Stimulated activated CD4-positive, alpha-beta T cell treated with anti-CD3 and anti-CD28 coated beads, Interleukin-2, amount 100 ng/mL, for 4 hours (primary cell): ENCODE data around the gene PRSS50.

ENCODE experiments used
- DNase-seq: peaks from one replicate; pipeline ENCODE4 v3.0.0-alpha.2; 2020; ENCODE audit warnings: low read depth

PRSS50 gene

DNA sequence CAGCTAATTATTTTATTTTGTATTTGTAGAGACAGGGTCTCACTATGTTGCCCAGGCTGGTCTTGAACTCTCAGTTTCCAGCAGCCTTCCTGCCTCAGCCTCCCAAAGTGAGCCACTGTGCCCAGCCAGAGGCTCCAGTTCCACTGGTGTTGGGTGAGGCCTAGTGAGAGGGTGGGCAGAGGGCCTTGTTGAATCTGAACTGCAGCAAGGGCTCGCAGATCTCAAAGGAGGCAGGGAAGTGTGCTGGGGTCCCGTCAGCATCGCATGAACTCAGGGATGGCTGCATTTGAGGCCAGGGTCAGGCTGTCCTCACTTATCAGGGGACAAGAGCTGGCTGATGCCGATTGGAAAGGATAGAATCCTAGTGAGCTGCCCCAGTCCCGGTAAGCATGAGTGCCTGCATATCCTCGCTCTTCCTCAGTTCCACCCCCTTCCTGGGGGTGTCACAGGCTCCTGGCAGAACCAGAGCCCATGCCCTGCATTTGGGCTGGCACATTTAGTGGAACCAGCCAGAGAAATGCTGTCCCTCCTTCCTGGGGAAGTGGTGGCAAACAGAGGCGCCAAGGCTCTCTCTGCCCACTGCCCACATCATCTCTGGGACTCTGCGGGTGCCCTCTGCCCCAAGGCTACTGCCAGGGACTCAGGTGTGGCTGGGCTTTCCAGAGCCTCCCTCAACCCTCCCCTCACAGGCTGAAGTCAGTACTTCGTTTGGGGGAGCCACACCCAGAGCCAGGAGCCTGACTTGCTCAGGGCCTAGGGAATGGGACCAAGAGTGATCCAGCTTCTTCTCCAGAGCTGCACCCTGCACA is 48.3 kb downstream of the PRSS50 start:
- DNase-seq = no peak

DNA sequence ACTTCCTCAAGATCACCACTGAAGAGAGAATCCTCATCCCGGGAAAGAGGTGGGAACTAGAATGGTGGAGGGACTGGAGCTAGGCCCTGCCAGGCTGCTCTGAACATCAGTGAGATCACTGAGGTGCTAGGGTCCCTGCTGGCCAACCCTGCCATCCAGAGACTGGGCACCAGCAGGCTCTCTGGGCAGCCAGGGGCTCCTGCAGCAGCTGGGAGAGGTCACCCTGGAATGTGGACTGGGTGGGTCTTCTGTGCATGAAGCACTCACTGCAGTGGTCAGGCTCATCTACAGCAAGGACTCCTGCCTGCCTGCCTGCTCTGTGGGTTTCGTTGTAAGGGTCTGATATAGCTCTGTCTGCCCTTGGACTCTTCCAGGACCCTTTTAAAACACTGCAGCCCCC is 49.1 kb downstream of the PRSS50 start:
- DNase-seq = no peak

DNA sequence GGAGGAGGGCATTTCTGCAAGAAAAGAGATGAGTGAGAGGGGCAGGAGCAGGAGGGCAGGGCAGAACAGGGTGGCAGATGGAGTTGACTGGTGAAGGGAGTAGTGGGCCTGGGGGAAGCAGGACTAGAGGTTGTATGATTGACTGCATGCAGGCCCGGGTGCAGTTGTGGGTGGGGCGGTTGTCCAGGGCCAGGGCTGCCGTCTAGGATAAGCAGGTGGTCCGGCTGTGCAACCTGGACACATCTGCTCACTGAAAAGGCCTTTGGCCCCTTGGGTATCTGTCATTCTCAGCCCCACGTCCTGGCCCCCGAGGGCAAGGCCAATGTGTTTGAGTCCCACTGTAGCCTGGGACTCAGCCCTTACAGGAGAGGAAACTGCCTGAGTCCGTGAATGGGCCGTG is 49.6 kb downstream of the PRSS50 start:
- no peak for DNase-seq

DNA sequence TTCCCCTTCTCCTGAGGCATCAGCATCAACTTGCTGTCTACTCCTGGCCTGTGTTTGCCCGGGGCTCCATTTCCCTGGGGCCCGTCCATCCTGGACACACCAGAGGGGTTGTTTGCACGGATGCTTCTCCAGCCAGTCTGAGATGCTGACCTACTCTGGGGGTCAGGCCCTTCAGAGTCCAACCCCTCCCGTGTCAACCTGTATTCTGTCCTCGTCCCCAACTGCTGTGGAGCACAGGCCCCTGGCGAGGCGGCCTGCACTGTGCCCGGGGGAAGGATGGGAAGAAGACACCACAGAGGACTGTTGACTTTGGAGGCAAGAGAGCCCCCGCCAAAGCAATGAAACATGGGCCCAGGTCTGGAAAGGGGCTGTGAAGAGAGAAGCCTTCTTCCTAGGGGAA is 50.0 kb downstream of the PRSS50 start:
- no peak for DNase-seq

DNA sequence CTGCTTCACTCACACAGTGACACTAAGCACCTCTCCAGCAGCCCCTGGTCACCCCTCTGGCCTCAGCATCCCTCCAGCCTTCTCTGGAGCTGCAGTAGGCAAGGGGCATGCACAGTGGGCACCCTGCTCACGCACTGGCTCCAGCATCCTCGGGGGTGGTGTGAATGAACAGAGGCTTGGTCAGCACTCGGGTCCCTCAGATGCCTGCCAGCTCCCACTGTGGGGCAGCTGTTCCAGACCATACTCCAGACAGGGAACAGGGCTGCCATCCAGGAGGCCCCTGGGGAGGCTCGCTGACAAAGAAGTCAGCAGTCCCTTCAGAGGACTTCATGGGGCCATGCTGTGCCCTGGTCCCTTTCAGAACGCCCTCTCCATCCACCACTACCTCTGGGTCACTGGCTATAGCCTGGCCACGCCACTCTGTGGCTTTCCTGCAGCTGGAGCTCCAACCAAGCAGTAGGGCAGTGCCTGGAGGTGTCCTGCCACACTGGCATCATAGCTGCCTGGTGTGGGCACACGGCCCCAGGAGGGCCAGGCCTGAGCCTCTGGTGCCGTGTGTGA is 50.5 kb downstream of the PRSS50 start:
- no peak for DNase-seq

DNA sequence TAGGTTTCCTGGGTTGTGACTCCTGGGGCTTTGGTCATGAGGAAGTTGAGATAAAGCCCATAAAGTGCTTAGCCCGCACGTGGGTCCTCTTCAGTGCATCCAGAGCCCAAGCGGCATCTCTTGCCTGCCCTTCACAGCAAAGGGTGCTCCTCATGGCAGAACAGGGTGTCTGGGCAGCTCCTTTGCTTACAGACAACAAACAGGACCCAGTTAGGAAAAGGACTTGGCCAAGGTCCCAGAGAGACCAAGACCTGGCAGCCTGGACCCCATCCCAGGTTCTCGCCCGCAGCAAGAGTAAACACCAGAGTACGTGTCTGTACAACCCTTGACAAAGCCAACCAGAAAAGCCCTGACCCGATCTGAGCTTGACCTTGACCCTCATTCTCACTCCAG is 51.2 kb downstream of the PRSS50 start:
- DNase-seq = no peak

DNA sequence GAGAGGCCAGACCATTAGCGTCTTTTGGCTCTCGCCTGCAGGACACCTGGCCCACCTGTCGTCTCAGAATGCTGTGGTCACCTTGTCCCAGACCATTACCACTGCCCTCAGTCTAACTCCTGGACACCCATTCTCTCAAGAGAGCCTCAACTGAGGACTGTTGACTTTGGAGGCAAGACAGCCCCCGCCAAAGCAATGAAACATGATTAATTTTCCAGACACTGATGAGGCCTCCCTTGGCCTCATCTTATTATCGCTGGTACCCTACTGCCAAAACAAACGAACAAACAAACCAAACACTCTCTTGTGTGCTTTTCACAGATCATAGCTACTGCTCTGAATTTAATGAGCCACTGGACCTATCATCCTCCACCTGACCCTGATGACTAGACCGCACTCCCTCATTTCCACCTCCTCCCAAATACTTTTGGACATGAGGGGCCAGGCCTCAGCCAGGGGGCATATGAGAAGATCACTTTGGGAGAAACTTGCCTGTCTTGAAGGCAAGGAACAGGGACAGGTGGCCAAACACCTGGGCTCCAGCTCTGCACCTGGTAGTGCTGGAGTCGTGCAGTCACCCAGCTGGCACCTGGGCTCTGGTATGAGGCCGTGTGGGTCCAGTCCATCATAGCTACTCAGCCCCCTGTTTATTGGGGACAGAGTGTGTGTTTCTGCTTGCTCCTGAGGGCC is 51.8 kb downstream of the PRSS50 start:
- no peak for DNase-seq

DNA sequence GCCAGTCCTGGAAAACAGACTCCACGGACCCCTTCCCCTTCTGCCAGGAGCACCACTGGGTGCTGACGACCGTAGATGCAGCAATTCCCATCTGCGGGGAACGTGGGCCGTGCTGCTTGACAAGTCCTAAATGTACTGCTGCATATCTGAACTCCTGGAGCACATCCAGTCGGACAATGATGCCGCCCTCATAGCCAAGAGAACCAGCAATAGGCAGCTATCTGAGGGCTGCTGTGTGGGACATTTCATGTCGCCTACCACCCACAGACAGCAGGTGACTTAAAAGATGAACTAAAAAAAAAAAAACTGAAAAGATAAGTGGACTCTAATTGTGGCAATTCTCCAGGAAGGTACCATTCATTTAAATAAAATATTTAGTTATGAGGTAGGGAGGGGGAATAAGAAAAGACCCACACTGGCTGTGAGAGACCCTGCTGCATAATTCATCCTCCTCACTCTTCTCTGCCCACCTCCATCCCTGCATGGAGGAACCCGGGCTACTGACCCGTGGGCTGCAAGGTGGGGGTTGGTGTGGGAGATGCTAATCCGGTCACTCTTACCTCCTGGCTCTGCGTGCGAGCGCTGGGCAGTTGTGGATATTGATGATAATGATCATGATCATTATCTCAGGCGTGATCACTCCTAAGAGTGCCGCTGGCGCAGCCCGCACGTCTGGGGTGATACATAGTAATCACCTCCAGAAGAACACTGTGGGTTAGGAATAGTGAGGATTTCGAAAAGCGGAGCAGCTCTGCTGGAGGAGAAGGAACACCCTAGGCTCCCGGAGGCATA is 52.5 kb downstream of the PRSS50 start:
- no peak for DNase-seq

DNA sequence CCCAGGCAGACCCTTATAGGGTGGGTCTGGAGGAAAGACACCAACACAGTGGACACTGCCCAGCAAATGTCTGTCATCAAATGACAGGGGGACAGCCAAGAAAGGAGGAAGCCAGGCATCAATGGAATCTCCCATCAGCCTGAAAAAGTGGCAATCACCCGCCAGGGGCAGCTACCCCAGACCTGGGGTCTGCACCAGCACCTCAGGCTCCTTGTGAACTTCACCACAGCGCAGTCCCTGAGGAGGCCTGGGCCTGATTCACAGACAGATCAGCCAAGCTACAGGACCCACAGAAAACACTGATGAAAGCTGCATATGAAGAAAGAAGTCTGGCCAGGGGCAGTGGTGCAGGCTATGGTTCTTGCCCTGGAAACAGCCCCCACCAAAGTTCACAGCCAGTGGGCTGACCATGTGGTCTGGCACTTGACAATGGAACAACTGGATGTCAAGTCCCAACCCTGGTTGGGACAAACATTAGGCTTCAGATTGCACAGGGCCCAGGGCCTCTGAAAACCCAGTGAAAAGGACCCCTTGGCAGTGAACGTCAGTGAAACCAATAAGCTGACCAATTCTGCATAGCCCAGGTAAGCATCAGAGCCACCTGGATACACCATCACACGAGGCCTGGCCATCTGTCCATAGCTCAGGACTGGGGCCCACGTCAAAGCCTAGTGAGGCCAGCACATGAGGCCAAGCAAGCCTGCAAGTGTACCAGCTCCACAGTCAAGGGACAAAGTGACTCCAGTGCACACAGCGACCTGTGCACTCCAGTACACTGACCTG is 53.3 kb downstream of the PRSS50 start:
- DNase-seq = no peak

DNA sequence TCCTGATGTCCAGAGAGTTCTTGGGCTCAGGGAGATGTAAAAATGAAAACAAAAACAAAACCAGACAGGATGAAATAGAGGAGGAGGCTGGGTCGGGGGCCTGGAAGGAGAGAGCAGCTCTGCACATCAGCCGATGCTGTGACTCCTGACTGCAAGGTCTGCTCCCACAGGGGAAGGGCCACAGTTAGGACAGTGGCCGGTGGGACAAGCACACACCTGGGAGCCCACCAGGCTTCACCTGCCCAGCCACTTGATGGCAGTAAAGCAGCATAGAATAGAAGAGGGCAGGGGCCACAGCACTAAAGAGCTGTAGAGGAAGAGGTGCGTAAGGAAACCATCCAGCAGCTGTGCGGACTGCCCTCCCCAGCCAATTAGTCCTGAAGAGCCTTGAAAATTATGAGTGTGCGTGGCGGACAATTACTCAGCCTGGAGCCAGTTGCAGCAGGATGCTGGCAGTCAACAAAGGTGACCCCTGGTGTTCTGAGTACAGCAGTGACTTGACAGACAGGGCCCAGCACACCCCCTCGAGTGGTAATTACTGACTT is 54.0 kb downstream of the PRSS50 start:
- no peak for DNase-seq

DNA sequence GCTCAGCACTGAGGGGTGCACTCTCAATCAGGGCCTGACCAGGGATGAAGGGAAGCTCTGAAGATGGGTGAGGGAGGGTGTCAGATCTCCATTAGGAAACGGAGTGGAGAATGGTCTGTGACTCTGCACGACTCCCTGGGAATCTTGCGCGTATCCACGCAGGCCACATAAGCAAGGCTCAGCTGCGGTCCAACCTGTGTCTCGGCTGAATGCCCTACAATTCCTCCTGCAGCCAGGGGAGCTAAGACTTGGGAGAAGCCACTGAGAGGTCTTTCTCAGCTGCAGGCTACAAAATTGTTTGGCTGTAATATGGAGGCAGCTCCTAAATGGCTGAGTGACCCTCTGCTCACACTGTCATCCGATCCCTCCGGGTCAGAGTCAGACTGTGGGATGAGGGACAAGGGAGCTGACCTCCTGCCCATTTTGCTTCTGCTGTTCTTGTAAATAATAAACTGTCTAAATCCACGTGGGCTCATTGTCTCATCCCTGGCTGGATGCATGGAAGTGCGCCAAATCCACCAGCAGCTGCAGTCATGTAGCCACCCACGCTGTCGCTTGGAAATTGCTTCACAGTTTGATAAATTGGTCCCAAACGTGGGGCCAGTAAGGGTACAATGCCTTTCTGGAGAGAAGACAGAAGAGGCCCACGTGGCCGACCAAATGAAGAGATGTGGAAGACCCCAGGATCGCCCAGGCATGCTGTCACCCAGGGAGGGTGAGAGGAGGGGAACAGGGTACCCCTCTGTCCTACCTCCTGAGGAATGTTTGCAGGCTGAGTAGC is 54.7 kb downstream of the PRSS50 start:
- no peak for DNase-seq
